GM18951 (cell line): ENCODE data around the gene MRPL40.
A peak's percentile ranks its signal among the peaks of the same experiment; 100 is the strongest.

Experiments used
- POLR2A ChIP-seq: IDR thresholded peaks from 4 replicates; pipeline ENCODE4 v1.6.1; 2011; ENCODE audit warnings: mild to moderate bottlenecking; ENCODE audit not compliant: insufficient read length, insufficient read depth; ENCODE audit errors: extremely low read depth
- in situ Hi-C: fragments of 300-500 bp; cut with MboI; formaldehyde crosslinking; loops from one replicate; pipeline ENCODE4 v1.12.0; 2022; ENCODE audit warnings: low sequenced_read_pairs, mixed read lengths, inconsistent platforms; ENCODE audit not compliant: unreplicated experiment

The MRPL40 gene

DNA sequence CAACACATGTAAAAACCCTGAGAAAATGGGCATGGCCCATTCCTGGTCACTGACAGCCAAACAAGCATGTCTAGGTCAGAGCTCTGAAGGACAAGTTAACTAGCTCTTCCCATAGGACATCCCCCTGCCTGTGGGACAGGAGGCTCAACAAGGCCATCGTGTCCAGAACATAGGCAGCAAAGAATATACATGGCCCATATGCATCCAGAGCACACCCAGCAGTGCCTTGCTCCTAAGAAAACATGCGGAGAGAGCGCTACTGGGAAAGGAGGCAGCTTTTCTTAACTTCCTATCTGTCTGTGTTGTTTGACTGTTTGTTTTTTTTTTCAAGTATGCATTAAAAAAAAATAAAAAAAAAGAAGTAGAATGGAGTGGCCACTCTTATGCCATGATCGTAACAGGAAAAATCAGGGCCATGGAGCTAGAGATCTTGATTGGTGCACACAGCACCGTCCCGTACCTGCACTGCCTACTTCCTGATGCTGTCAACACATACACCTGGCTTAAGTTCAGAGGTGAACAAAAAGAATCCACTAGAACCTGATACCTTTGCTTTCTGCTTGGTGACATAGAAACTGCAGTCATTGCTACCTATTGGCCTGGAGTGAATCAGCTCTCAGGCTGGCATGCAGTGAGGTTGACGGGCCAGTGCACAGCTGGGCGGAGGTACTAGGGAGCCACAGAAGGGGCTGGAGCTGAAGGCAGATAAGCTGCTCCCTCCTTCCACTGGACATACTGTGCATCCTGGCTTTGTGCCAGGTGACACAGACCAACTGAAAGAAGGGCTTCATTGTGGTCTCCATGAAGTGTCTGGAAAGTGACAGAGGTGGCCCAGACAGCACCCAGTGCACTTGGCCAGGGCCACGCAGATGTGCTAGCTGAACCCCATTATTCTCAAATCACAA is 34.8 kb downstream of the MRPL40 start:
- in situ Hi-C loops, result no loop called here
- TF ChIP-seq POLR2A, result no peak

DNA sequence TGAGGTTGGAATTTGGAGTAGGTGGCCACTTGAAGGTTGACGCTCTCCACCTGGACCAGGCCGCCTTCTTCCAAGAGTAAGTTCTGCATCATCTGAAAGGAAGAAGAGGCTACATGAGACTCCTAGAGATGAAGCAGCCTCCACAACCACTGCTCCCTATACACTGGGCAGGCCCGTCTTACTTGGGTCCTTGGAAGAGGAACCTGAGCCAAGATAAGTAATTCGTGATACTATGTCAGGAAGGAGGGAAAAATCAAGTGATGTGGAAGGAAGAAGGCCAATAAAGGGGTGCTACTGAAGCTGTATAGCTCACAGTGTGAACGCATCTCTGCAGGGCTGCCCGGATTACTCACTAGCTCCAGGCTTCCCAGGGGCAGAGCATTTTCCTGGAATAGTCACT is 35.6 kb downstream of the MRPL40 start:
- TF ChIP-seq POLR2A, result no peak
- in situ Hi-C loops, result no loop called here

DNA sequence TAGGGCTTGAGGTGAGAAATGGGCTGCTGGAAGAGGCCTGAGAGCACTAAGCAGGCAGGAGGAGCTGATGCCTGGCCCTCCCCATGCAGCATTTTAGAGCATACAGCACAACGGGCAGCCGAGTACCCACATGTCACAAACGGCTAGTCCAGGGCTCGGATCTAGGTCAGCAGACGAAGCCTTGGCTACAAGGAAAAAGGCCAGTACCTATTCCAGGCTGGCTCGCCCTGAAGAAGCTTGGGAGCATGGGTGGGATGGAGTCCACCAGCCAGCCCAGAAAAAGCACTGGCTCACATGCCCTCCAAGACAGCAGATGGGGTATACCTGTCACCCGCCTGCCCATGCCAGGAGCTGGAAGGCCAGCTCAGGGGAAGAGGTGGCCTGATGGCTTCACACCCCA is 37.1 kb downstream of the MRPL40 start:
- in situ Hi-C loops, result no loop called here
- TF ChIP-seq POLR2A, result no peak

DNA sequence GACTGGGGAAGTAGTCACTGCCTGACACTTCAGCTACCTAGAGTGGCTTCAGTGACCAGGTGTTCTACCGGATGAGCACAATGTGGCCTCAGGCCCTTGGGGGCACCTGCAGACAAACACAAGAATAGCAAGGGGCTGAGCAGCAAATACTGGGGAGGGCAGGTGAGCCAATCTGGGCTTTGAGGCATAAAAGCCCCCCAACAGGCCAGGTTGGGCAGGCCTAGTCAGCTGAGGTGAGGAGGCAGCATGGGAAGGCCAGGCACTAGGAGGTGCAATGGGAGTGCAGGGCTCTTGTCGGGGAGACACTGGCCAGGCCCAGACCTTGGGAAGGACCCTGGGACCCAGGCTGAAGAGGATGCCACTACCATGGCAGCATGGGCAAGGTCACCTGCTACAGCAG is 37.7 kb downstream of the MRPL40 start:
- no peak for TF ChIP-seq POLR2A
- in situ Hi-C loops, result no loop called here

DNA sequence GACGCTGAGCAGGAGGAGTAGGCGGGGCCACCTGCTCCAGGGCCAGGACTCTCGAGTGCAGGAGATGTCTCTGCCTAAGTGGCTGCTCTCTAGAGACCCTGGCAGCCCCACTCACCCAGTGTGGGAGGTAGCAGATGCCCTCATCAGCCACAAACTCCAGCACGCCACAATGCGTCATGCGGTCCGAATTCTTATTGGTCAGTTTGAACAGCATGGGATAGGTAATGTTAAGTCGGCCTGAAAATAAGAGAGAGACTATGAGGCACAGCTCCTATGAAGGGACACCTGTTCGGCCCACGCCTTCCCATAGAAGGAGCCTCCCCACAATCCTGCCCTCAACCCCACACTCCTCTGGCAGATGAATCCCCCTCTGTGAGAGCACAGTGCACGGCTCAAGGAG is 39.2 kb downstream of the MRPL40 start:
- in situ Hi-C loops, result no loop called here
- no peak for TF ChIP-seq POLR2A

DNA sequence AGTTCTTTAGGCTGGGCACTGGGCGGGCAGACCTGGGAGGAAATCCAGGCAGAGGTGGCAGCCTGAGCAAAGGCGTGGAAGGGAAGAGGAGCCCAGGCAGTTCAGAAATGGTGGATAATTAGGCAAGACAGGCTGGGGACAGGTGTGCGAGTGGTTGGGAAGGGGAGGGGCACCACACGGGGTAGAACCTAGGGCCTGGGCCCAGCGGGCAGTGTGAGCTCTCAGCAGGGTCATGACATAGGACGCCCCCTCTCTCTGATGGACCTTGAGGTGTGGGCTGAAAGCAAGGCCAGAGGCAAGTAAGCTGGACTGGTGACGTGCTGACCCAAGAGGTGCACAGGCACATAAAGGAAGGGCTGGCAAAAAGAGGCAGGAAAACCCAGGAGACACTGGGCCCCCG is 39.9 kb downstream of the MRPL40 start:
- TF ChIP-seq POLR2A, result no peak
- in situ Hi-C loops, result no loop called here

DNA sequence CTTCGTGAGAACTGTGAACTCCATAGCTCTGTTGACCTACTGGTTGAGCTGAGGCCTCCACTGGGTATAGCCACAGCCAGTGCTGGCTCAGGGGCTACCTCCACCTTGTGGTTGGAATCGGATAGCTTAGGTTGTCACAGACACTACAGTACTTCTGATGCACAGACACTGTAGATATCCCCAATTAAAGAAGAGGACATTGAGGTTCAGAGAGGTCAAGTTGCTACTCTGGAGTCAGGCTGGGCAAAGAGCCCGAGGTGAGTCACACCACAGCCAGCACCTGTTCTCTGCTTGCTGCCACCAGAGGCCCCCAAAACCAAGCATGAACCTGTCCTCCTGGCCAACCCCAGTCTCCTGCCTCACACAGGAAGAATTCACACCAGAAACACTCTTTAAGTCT is 41.2 kb downstream of the MRPL40 start:
- no peak for TF ChIP-seq POLR2A
- in situ Hi-C loops, result no loop called here

DNA sequence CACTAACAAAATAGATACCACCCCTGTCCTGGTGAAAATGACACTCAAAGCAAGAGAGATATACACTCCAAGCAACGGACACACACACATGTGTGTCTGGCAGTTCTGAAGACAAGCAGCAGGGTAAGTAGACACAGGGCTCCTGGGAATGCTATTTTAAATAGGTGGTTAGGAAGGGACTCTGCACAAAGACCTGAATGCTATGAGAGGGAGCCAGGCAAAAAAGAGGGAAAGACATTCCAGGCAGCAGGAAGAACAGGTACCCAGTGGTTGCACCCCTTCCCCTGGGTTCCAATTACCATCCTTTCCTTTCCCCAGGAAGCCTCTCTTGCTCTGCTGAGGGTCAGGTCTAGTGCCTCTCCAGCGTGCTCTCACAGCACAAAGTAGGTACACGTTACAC is 43.7 kb downstream of the MRPL40 start:
- in situ Hi-C loops, result no loop called here
- no peak for TF ChIP-seq POLR2A

DNA sequence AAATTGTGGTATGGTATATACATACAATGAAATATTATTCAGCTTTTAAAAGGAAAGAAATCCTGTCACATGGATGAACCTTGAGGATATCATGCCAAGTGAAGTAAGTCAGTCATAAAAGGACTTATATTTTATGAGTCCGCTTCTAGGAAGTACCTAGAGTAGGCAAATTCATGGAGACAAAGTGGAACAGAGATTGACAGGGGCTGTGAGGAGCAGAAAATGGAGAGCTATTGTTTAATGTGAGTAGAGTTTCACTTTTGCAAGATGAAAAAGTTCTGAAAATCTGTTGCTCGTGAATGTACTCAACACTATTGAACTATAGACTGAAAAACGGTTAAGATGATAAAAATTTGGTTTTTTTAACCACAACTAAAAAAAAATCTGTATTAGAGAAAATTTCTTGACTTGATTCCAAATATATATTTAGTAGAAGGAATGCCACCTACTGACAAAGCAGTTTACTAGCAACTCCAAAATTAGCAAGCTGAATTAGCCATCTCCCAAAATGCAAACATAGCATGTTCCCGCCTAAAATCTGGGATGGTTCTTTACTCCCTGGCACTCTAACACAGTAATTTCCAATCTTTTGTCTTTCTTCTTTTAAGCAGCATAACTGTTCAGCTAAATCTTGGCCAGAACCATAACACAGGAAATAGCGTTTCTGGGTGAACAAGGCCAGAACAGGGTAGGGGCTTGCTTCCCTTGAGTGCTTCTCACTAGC is 45.1 kb downstream of the MRPL40 start:
- no peak for TF ChIP-seq POLR2A
- in situ Hi-C loops, result no loop called here

DNA sequence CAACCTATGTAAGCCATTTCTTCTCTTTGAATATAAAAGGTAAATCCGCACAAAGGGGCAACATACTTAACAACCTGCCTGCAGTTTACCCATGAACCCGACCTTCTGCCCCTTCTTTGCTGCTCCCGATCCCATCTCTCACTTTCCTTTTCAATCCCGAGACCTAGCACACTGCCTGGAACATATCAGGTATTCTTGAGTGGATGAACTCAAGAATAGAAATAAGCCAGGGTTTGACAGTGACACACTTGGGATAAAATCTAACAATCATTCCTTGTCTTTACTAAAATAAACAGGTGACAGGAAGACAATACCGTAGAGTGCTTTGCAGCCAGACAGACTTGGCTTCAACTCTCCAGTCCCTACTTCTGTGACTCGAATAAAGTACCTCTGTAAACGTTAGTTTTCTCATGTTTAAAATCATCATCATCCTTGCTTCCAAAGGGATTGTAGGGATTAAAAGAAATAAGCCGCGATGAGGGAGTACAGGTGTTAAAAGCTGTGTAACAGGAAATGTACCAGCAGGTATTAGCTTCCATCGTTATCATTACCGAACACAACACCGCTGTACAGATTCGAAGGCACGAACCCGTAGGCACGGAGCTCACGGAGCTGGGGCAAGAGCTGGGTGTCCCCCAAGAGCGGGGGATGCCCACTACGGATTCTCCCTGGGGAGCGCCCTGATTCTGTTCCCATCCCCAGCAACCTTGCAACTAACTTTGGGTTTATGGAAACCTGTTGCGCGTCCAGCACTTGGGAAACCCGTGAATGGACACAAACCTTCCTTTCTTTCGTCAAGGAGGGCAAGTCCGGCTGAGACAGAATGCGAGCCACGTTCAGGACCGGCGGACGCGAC is 45.9 kb downstream of the MRPL40 start:
- no peak for TF ChIP-seq POLR2A
- in situ Hi-C loops, result no loop called here

DNA sequence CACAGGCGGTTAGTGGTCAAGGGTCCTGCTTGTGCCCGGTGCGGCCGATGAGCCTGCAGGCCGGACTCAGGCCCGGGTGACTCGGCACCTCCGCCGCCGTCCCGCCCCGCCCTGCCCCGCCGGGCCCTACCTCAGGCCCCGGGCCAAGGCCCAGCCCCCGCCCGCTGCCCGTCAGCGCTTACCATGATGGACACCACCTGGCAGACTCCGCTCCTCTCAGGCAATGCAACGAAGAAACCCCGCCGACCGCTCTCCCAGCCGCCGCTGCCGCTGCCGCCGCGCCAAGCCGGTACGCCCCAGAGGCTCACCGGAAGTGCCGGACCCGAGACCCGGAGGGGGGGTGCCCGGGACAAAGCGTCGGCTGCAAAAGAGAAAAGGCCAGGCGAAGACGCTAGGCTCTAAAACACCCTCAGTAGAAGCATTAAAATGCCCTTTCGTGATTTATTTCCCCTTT is 46.6 kb downstream of the MRPL40 start, which contains the start of gene UFD1:
Gene UFD1 (minus strand): TSS at position 293 of the 454 bp plus-strand sequence. CDS start 108 bp downstream, at position 185.
- in situ Hi-C loops, result no loop called here
- peak; percentile 68 for TF ChIP-seq POLR2A

DNA sequence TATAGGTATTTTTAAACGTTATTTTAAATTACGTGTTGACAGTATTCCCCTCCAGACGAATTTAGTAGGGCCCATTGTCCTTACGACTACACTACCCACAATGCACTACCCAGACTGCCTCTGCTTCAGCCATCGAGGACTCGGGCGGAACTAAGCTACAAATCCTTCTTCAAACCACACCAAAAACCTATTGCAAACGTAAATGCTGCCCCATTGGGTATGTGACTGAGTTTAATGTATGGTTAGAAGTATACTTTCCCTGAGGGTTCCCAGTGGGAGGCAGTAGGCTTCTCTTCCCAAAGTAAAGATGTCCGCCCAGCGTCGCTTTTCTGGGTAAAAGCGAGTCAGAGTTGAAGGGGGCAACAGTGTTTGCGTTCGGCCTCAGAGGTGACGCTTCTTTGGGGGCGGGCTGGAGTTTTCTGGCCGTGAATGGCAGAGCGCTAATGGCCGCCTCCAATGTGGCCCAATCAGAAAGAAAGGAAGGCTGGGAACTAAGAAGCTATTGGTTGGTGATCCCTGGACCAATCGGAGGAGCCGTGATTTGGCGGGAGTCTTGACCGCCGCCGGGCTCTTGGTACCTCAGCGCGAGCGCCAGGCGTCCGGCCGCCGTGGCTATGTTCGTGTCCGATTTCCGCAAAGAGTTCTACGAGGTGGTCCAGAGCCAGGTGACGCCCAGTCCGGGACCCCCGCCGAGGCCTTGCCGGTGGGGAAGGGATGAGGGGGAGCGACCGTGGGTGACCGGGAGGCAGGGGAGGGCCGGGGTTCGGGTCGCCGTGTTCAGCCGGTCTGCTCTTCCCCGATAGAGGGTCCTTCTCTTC is 47.2 kb downstream of the MRPL40 start, which contains the start of gene CDC45:
Gene CDC45 (plus strand): TSS at position 566 of the 818 bp plus-strand sequence. CDS start 49 bp downstream, at position 615.
- in situ Hi-C loops, result no loop called here
- TF ChIP-seq POLR2A, result peak; percentile 62
